HG03442 (cell line): ENCODE results near the gene SPECC1L.

Experiments used
- ATAC-seq: cut with Tn5 transposase; IDR thresholded peaks from one replicate; pipeline ENCODE4 v1.9.1; 2021; ENCODE audit warnings: mild to moderate bottlenecking, moderate library complexity; ENCODE audit not compliant: unreplicated experiment

SPECC1L gene

DNA sequence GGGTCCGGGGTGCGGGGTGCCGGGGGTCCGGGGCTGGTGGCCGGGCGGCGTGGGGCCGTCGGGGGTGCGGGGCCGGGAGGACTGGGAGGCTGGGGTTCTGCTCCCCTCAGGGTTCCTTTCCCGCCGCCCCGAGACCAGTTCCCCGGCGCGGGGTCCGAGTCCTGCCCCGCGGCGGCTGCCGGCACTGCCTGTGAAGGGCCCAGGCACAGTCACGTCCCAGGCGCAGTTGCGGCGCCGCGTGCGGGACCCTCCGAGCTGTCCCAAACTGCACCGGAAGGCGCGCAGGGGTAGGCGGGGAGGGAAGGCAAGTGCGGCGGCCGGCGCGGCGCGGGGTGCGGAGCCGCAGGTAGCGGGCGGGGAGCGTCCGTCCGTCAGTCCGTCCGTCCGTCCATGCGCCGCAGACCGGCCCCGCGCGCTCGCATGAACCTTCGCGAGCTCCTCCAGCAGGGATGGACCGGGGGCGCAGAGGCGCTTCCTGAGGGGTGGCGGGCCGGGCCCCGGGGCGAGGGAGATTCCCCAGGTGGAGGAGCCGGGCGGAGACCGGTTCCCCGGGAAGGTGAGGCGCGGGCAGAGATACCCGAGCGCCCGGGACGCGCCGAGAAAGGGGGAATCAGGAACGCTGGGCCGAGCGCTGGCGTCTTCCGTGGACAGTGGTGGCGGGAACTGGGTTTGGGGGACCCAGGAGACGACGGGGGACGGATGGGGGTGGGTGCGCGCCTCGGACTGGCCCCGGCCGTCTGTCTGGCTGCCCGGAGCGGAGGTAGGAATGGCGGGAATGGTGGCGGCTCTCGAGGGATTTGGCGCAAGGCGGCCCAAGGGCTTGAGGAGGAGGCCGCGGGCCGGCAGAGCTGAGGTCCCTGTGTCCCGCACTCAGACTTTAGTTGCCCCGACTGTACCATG lies 153.6 kb downstream of the SPECC1L start:
- ATAC-seq, result no peak

DNA sequence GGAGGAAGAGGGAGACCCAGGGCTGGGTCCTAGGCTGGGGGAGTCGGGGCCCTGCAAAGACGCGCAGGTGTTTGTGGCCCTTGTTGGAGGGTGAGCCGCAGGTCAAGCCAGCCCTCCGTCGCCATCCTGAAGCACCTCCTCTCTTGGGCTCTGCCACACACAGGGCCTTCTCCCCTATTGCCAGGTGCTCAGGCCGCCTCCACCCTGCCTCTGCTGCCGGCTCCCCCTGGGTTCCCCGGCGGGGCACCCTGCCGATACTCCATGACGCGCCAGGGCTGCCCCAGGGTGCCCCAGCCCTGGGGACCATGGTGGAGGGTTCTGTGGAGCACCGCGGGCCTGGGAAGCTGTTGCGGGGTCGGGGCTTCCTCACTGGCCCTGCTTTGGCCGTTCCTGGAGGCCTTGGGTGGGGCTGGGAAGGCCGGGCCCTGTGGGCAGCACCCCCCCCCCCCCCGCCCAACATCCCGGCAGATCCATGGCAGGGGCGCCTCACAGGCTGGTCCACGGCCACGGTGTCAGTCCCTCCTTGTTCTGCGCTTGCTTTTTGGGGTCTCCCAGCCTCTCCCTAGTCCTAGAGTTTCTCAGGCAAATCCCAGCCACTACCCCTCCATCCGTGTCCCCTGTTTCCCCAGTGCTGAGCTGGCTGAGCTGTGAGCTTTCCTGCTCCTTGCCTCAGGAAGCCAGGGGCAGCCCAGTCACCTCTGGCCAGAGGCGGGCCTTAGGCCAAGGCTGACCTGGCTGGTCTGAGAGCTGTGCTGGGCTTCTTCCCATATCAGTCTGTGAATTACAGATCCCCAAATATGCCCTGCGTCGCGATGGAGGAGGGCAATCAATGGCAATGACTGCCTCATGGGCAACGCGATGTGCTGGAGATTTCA lies 154.5 kb downstream of the SPECC1L start:
- no peak for ATAC-seq

DNA sequence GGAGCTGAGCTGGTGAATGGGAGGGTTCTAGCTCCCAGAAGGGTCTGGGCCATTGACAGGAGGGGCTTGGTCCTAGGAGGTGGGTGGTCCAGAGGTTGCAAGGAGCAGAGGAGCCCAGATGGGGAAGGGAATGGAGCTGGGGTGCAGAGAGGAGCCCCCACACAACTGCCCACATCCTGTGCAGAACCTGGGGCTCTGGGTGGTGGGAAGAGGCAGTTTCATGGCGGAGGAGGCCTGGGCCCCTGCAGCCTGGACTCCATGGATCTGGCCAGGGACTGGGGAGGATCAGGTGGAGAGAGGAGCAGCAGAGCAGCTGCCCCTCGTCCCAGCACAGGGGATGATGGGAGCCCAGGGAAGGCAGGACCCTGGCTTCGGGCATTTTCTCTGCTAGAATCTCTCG lies 155.8 kb downstream of the SPECC1L start:
- no peak for ATAC-seq

DNA sequence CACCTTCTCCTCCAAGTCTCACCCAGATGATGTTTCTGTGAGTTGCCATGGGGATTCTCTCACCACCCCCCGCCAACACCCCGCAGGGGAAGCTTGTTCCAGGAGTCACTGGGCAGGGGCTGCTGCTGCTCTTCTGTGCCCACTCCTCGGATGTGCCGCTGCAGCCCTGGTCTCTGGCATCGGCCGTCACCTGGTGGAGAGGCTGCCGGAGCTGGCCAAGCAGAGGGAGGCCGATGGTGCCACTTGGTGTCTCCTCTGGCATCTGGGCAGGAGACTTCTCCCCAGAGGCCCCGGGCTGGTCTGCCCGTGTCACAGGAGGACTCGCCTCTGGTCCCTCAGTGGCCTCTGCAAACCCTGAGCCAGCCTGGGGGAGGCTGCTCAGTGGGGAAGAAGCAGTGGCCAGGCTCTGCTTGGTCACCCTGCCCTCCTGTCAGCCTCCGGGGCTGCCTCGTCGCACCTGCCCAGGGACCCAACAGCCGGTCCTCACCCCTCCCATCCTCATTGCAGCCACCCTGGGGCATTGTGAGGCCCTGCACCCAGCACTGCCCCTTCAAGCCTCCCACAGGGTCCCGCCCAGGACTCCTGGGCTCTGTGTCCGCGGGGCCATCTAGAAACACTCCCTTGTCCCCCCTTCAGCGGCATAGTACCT lies 156.3 kb downstream of the SPECC1L start:
- ATAC-seq, result peak; percentile 2

DNA sequence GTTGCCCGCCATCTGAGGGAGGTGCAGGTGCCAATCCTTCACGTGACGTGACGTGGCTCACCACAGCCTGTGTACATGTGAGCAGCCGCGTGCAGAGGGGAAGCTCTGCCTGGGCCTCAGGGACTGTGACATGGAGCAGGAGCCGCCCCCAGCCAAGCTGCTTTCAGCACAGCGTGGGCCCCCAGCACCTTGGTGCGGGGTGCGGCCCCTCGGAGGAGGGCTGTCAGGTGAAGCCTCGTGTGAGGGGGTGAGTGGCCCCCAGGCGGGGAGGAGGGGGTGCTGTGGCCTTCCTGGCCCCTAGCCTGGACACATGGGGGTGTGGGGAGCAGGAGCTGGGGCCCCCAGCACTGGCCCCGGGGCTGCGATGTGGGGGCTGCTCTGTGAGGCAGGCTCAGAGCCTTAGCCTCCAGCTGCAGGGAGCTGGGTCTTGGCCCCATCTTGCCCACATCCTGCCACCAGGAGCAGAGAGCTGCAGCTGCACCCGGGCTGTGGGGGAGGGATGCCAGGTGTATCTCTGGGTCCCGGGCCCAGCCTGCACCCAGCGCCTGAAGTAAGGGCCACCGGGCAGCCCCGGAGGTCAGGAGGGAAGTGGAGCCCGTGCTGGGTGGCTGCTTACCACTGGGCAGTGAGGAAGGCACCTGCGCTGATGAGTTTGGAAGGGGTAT lies 157.0 kb downstream of the SPECC1L start, which contains the start of gene ADORA2A:
Gene ADORA2A, plus strand, starts transcription at position 100 of the 665 bp plus-strand sequence. CDS start 5,806 bp downstream, outside the sequence.
- ATAC-seq, result peak; percentile 37

DNA sequence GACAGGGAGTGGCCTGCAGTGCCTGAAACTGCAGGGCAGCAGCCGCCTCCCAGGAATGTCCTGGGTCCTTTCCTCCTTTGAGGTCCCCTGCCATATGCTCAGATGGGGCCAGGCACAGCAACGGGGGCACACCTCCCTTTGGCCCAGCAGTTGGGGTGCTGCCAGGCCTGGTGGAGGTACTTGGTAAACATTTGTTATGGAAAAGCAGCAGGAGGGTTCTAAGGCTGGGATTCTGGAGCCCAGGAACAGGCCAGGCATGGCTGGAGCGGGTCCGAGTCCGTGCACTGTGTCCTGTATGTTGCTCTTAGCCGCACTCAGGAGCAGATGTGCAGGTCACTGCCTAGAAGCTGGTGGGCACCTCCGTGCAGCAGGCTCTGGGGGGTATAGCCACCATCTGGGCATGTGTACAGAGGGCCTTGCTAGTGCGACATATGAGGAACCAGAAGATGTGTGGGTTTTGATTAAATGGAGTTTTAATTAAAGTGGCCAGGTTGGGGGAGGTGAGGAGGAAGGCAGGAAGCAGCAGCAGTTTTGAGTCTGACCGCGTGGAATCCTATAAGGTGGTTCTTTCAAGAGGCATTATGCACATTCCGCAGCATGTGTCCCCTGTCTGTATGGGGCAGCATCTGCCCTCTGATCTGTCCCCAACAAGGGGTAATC lies 158.2 kb downstream of the SPECC1L start:
- no peak for ATAC-seq

DNA sequence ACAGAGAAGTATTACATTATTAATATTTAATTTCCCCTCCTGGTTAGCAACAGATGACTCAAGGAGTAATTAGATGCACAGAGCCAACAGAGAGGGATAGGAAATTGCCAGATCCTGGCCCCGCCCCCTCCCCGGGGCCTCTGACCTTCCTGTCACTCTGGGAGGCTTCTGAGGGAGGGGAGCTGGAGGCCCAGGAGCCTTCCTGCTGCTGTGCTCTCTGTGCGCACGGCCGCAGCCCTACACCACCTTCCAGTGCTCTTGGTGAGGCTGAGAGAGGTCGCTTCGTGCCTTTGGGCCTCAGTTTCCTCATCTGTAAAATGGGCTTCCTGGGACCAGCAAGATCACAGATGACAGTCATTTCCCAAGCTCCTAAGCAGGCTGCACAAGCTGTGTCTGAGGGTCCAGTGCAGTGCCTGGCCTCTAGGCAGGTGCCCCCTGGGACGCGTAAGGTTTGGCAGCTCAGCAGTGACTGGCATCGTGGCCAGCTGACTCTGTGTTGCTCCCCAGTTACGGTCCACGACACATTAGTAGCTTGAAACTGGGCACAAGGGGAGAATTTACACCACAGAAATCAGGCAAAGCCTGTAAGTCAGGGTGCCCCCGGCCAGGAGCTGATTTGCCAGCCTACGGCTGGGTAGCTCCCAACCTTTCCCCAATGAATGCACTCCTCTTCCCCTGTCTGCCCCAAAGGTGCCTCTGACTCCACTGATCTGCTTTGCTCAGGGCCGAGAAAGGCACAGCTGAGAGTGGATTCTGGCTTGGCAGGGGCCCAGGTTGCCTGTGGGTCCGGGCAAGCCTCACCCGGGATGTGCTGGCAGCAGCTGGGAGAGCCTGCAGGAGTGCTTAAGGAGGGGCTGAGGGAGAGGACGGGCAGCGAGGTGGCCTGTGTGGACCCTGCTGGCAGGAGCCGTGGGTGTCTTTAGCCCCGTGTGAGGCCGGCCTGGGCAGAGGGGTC lies 159.1 kb downstream of the SPECC1L start:
- ATAC-seq, result no peak

DNA sequence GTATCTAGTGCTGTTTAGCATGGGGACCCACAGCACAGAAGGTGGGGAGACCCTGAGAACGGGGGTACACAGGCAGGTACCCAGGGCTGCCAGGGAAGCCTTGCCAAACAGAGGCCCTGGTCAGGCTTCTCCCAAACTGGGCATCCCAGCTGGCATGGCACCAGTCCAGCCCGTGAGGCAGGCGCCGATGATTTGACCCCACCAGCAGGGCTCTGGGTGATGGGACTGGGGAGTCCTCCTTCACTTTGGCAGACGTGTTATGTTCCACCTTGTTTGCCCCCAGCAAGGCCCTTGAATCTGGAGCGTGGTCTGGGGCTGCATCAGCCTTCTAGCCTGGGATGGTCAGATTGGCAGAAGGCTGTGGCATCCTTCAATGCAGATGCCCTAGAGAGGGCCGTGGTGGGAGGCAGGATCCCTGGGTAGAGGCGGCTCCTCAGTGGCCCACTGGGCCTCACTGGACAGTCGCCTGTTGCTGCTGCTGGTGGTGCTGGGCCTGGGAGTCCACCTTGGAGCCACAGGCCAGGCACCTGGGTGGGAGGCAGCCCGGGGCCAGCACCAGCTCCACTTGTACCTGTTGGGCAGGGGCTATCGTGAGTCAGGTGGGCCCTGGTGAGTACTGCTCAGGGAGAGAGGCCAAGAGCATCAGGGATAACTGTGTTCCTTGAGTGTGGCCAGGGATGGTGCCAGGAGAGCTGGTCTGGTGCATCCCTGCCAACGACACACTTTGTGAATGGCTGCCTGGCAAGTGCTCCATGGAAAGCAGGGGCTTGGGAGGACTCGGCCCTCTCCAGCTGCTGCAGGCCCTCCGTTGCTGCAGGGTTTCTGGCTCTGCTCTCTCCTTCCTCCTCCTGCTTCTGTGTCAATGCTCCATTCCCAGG lies 160.0 kb downstream of the SPECC1L start:
- no peak for ATAC-seq

DNA sequence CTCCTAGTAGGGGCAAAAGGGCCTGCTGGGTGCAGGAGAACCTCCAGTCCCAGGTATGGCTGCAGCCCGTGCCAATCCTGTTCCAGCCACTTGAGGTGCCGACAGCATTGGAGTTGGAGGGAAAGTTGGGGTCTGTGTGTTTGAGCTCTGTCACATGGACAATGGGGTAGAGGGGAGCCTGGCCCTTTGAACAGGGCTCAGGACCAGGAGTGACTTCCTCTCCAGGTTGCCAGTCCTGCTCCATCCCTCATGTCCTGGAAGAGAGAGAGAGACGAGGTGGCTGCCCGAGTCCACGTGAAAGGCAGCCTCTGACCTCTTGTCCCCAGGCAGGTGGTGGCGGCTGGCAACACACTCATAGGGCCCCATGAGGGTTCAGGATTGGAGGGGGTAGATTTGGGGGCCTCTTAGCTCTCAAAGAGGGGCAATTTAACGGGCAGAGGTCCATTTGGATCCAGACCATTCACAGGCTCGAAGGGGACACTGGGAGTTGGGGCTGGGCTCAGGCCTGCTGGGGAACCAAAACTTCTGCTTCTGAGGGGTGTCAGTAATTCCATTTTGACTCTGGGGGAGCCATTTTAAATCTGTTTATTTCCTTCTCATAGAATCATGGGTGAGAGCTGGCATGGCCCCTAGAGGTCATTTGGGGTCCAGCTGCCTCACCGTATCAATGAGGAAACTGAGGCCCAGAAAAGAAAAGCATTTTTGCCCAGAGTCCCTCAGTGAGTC lies 160.8 kb downstream of the SPECC1L start:
- ATAC-seq, result no peak

DNA sequence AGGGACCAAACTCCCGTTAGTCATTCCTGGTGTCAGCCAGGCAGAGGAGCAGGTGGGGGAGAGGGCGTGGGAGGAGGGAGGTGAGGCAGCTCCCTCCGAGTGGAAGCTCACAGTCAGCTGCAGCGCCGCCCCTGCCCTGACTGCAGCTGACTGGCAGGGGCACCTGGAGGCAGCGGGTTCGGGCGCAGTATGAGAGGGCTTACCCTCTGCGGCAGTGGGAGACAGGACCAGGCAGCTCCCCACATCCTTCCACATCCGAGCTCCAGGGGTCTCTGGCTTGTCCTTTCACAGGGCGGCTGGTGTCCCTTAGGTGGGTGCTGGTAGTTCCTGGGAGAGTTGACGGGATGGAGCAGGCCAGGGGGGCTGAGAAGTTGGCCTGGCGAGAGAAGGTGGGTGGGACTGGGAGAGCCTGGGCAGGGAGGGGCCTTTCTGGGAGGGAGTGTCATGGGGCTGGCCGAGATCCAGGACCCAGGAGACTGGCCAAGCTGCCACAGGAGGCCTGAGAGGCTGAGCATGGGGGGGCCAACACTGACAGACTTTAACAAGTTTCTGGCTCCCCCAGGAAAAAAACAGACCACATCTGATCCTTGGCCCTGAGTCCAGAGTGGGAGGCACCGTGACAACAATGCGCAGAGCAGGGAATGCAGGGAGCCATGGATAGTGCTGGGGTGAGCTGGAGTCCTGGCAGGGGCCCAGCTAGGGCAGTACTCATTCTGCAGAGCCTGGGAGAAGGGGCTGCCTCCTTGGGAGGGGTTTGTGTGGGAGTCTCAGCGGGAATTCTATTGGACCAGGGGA lies 161.6 kb downstream of the SPECC1L start:
- no peak for ATAC-seq

DNA sequence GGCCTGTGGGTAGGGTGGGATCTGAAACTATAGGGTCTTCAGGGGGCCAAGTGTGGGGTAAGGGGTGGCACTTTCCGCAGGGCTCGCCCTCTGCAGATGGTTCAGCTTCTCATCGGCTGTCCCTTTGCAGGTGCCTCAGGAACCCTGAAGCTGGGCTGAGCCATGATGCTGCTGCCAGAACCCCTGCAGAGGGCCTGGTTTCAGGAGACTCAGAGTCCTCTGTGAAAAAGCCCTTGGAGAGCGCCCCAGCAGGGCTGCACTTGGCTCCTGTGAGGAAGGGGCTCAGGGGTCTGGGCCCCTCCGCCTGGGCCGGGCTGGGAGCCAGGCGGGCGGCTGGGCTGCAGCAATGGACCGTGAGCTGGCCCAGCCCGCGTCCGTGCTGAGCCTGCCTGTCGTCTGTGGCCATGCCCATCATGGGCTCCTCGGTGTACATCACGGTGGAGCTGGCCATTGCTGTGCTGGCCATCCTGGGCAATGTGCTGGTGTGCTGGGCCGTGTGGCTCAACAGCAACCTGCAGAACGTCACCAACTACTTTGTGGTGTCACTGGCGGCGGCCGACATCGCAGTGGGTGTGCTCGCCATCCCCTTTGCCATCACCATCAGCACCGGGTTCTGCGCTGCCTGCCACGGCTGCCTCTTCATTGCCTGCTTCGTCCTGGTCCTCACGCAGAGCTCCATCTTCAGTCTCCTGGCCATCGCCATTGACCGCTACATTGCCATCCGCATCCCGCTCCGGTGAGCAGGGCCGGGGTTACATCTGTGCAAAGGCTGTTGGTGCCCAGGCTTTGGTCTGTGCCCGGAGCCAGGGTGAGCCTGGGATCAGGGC lies 162.6 kb downstream of the SPECC1L start:
- ATAC-seq, result no peak

DNA sequence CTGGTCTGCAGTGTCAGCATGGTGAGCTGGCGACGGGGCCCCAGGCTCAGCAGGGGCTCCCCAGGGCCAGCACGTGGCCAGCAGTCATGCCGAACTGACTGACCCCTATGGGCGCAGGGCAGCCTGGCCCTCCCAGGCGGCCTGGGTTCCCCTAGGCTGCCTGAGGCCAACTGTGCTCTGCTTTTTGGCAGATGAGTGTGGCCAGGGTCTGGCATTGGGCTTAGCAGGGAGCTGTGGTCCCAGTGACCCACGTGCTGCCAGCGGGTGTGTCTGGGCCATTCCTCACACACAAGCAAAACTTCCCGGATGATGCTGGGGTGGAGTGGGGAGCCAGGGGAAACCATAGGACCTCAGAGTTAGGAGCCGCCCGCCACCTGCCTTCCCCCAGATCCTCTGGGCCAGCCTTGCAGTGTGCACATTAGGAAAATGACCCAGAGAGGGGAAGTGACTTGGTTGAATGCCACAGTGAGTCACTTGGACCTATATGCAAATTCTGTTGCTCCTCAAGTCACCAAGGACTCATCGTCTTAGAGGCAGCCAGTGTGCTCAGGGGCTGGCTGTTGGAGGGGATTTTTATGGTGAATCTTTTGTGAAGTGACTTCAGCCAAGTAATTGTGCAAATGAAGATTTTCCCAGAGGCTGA lies 163.3 kb downstream of the SPECC1L start:
- ATAC-seq, result peak; percentile 66

DNA sequence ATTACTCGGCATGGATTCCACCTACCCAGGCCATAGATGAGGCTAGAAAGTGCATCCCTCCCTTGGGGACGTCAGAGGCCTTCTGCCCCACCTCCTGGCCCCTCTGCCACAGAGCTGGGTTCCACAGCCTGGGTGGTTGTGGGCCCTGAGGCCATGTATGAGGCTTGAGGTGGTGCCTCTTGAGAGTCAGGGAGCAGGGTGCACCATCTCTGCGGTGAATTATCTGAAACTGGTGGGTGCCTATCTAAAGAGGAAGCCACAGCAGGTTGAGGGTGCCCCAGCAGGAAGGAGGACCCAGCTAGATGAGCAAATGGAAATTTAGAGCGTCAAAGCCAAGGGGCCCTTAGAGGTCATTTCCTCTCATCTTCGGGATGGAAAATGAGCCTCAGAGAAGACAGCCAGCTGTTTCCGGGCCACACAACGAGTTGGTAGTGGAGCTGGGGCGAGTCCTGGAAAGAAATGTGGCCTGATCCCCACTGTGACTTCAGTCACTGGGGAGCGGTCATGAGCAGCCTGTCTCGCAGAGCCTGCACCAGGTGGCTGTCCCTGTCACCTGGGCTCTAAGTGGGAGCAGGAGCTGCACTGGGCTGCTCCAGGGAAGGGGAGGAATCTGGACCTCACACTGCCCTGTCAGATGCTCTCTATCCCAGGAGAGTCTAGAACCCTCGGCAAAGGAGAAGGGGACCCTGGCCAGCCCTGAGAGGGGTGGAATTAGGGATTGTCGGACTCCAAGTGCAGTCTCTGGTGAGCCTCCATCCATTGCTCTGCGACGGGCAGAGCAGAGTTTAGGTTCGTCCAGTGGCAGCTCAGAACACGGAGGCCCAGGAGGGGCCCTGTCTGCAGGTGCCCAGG lies 164.1 kb downstream of the SPECC1L start:
- peak; percentile 45 for ATAC-seq

DNA sequence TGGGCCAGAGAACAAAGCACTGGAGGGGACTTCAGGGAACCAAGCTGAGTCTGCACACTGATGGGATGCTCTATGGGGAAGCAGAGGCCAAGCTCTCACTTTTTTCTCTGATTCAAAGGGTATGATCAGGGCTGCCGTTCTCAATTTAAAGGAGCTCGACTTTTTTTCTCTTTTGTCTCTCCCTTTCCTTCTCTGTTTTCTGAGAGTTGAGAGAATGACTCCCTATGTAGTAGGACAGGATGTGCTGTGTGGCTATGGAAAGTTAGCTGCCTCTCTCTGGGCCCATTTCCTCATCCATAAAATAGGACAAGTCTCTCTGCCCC lies 164.7 kb downstream of the SPECC1L start:
- ATAC-seq, result no peak
